NOMO-1 treated with DMSO at 0.1 percent for 48 hours (cell line): Measurements from ENCODE around the gene NAPA.

ENCODE experiments used
- DNase-seq: peaks from one replicate; lab custom pipeline; 2025; ENCODE audit not compliant: unreplicated experiment; lab: John Stamatoyannopoulos, UW

Gene NAPA

DNA sequence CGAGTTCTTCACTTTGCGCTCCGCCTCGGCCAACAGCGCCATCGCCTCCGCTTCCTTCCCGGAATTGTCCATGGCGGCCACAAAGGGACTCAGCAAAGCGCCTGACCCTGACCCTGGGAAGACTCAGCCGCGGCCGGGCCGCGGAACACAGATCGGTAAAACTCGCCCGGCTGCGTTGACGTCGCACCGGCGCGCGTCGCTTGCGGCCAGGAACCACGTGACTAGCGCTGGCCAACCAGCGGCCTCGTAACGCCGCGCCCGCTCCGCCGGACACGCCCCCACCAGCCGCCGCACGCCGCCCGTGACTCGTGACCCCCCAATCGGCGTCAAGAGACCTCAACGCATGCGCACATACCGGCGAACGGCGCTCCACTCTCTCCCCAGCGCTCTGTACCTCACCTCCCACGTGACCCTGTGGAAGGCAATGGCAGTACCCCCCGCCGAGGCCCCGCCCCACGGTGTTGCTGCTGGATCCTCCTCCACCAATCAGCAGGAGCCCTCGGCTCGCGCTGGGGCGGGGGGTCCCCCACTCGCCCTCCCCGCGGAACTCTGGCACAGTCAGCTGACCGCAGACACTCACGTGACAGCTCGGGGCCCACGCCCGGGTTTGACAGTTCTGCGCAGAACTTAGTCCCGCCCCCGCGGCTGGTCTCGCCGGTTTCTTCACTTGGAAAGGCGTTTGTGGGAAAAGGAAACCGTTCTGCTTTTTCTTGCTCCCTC, at the start of gene NAPA:
NAPA (minus strand) TSS at position 195 of the 720 bp plus-strand sequence; CDS start at position 72, 123 bp downstream.
- DNase-seq = peak; percentile 100

DNA sequence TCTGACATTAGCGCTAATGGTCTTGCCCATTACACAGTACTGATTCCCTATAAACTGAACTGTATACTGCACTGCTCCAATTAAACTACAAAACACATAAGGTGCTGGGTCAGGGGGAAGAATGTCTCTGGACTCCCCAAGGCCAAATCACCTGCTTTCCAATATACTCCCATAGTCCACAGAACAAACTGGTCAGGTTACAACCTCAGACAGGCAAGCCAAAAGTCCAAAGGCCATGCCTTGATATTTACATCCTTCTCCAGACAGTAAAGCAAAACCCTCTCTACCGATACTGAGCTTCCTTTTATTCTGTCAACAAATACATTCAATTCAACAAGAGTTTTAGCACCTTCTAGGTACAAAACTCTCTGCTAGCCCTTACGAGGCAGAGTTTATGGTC, 49.2 kb upstream of the NAPA start:
- DNase-seq = no peak

DNA sequence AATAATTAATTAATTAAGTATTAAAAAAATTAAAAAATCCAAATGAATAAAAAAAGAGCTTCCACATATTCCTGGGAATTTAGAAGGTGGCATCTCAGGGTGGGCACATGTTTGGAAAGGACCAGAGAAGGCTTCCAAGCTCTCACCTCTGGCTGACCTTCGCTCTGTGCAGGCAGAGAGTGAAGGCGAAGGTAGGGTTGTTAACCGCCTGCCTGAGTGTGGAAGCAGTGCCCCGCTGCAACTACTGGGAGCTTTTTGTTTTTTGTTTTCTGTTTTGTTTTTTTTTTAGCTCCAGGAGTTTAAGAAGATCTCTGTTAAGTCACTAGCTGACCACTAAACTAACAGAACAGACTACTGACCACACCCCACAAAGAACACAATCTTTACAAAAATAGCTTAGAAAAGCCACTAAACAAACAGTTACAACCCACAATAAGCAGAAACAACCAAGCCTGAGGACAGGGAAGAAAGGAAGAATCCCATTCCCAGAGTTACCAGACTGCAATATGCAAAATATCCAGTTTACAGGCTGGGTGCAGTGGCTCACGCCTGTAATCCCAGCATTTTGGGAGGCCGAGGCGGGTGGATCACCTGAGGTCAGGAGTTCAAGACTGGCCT, 46.7 kb upstream of the NAPA start:
- no peak for DNase-seq

DNA sequence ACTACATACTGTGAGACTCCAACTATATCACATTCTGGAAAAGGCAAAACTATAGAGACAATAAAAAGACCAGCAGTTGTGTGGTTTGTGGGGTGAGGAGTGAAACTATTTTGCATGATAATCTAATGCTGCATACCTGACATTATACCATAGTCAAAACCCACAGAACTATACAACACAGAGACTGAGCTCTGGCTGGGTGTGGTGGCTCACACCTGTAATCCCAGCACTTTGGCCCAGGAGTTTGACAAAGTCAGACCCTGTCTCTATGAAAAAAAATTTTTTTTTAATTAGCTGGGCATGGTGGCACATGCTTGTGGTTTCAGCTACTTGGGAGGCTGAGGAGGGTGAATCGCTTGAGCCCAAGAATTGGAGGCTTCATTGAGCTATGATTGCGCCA, 46.1 kb upstream of the NAPA start:
- DNase-seq = no peak

DNA sequence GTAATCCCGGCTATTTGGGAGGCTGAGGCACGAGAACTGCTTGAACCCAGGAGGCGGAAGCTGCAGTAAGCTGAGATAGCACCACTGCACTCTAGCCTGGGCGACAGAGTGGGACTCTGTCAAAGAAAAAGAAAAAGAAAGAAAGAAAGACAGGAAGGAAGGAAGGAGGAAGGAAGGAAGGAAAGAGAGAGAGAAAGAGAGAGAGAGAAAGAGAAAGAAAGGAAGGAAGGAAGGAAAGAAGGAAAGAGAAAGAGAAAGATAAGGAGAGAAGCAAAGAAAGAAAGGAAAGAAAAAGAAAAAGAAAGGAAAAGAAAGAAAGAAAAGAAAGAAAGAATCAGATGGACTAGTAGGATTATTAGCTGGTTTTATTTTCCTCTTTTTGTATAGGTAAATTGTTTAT, 35.3 kb upstream of the NAPA start:
- no peak for DNase-seq

DNA sequence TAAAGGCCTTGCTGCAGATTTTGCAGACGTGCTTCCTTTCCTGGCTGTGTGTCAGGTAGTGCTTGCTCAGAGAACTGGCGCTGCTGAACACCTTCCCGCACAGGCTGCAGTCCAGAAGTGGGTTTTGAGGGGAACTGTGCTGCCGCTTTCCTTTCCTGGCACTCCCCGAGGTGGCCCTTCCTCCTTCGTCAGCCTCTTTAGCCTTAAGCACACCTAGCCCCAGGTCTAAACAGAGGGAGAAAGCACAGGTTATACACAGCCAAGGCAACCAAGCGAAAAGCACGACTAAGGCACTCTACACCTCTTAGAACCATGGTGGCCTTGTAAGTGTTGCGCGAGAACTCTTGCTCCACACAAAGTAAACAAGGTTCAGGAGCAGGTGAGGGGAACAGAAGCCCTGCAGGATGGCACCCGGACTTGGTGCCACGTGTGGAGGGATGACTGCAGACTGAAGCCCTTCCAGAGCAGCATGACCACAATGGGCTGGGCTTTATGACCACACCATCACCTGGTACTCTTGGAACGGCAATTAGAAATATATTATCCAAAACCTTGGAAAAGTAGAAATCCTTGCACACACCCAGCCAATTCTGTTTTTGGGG, 34.5 kb upstream of the NAPA start:
- DNase-seq = no peak

DNA sequence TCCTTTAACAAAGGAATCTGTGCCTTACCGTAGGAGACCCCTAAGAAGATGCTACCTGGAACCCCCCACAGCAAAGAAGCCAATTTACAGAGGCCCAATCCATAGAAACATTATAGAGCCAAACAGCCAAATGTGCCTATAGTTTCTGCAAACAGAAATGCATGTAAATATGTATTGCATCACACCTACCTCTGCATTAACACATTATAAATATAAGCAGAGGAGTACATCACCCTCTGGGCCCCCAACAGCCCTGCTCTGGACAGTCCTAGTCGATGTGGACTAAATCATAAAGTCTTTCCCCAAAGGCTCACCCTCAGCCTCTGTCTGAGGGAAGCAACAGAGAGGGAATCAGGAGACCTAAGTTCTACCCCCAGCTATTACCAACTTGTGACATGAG, 32.3 kb upstream of the NAPA start:
- no peak for DNase-seq

DNA sequence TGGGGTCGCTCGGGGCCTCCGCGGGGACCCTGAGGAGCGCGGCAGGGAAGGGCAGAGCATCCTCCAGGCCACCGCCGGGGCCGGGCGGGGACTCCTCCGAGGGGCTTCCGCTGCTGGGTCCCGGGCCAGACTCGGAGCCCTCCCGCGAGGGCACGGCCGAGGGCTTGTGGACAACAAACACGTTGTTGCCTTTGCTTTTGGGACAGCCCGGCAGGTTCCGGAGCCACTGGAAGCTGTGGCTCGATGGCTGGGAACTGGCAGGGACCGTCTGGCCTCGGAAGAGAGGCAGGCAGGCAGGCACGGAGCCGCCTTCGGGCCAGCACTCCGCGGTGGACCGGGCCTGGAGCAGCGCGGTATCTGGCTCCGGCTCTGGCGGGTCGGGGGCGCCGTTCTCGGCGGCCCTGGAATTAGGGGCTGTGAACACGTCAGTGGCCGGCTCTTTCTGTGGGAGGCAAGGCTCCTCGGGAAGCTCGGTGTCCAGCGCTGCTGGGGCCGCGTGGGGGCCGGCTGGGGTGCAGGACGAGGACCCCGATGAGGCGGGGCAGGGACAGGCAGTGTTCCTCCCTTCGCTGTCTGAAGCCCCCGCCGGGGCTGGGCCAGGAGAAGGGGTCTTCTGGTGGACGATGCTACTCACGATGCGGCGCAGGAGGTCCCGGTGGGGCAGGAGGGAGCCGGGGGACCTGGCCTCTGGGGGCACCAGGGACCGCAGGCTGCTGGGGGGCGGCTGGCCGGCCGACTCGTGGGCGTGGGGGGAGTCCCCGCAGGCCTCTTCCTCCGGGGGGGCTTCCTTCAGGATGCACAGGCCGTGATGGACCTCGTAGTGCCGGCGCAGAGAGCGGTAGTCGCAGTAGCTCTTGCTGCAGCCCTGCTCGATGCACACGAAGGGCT, 30.4 kb upstream of the NAPA start:
- no peak for DNase-seq

DNA sequence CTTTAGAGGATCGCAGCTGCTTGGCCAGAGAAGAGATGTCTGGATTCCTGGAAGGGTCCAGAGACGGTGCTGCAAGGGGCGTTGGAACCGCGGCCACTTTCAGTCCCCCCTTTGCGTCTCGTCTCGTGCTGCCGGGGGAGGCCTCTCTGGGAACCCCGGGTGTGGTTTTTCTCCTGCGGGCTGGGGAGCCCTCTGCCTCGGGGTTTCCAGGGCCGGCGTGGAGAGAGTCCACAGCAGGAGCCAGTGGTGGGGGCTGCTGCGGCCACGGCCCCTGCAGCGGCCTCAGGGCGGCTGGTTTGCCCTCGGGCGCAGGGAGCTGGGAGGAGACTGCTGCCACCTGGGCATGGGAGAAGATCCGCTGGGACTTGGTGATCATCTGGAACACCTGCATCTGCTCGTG, 29.6 kb upstream of the NAPA start:
- DNase-seq = no peak

DNA sequence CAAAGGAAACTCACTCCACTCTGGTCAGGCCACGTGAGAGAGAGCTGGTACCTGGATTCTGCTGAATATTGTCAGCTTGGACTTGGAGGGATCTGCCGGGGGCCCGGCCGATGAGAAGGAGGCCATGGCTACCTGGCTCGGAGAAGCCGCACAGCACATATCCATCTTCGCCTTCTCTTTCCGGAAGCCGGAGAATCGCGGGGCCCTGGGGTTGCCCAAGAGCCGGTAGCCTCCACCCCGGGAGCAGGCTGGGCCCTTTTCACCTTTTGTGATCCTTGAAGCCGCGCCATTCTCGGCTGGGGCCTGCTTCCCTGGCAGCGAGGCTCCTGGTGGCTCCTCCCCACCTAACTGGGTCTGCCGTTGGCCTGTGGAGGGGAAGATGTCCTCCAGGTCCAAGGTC, 29.2 kb upstream of the NAPA start:
- DNase-seq = no peak

DNA sequence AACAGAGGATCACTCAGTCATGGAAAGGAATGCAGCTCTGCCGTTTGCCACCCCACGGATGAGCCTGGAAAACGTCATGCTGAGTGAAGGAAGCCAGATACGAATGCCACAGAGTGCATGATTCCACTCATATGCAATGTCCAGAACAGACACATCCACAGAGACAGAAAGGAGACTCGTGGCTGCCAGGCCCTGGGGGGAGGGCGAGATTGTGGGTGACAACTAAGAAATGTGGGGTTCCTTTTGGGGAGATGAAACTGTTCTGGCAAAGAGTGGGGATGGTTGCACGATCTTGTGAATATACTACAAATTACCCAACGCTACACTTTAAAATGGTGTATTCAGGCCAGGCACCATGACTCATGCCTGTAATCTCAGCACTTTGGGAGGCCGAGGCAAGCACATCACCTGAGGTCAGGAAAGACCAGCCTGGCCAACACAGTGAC, 27.2 kb upstream of the NAPA start:
- no peak for DNase-seq

DNA sequence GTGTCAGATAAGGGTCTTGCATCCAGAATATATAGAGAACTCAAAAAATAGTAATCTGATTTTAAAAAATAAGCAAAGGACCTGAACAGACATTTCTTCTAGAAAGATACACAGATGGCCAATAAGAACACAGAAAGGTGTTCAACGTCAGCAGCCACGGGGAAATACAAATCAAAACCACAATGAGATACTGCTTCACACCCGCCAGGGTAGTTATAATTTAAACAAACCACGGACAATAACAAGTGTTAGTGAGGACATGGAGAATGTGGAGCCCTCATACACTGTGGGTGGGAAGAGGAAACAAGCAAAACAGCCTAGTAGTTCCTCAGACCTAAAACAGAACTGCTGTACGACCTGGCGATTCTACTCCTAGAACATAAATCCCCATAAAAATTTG, 26.7 kb upstream of the NAPA start:
- peak; percentile 54 for DNase-seq

DNA sequence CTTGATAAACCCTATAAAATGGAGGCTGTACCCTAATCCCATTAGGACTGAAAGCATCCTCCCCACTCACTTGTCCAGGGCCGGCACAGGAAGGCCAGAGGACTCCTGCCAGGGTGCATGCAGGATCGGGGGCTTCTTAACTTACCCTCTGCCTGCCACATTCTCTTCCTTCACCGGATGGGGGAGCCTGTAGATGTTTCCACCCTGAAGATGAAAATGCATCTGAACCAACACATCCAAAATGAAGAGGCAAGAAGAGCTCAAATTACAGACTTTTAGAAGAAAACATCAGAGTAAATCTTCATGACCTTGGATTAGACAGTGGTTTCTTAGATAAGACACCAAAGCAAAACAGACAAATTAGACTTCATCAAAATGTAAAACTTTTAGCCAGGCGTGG, 25.9 kb upstream of the NAPA start:
- DNase-seq = no peak

DNA sequence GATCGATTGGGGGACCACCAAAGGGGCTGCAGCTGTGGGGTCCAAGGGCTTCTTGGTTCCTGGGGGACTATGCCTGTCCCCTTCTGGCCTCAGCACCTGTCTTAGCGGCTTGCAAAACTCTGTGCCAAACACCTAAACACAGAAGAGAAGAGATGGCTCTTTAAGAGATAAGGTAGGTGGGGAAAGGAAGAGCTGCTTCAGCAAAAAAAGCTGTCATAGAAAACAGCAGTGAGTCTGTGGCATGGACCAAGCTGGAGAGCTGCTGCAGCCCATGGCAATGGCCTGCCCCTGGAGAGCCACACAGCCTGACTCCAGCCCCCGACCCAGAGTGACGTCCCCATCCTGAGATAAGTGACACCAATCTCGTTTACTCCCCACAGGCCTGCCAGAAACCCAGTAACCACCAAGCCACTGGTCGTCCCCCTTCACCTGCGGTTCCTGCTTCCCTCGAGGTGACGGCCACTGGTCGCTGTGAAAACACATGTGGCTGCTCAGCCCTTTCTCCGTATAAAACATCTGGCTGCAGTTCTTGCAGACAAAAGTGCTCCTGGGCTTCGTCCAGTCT, 25.0 kb upstream of the NAPA start:
- DNase-seq = no peak

DNA sequence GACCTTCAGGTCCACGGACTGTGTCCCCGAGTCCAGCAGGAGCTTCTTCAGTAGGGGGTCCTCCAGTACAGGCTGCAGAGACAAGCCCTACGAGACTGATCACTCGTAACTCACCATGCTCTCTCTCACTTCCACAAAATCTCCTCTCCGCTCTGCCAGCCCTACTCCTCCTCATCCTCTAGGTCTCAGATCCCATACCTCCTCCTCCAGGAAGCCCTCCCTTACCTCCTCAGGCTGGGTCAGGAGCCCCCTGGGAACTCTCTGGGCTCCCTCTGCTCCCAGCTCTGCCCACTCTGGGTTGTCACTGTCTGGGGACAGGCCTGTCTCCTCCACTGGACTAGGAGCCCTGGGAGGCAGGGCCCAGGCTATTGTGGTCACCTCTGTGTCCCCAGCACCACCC, 23.9 kb upstream of the NAPA start:
- DNase-seq = no peak

DNA sequence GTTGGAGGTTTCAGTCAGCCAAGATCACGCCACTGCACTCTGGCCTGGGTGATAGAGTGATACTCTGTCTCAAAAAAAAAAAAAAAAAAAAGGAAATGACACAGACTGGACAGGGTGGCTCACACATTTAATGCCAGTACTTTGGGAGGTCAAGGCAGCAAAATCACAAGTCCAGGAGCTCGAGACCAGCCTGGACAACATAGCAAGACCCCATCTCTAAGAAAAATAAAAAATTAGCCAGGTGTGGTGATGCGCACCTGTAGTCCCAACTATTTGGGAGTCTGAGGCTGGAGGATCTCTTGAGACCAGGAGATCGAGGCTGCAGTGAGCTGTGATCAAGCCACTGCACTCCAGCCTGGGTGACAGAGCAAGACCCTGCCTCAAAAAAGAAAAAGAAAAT, 22.6 kb upstream of the NAPA start:
- DNase-seq = no peak

DNA sequence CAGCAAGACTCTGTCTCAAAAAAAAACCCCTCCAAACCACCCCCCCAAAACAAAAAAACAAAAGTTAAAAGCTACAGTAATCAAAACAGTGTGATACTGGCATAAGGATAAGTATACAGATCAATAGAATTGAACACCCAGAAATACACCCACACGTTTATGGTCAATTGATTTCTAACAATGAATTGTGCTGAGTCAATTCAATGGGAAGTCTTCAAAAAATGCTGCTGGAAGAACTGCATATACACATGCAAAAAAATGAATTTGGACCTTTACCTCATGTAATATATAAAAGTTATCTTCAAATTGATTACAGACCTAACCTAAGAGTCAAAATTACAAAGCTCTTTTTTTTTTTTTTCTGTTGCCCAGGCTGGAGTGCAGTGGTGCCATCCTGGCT, 19.8 kb upstream of the NAPA start:
- no peak for DNase-seq

DNA sequence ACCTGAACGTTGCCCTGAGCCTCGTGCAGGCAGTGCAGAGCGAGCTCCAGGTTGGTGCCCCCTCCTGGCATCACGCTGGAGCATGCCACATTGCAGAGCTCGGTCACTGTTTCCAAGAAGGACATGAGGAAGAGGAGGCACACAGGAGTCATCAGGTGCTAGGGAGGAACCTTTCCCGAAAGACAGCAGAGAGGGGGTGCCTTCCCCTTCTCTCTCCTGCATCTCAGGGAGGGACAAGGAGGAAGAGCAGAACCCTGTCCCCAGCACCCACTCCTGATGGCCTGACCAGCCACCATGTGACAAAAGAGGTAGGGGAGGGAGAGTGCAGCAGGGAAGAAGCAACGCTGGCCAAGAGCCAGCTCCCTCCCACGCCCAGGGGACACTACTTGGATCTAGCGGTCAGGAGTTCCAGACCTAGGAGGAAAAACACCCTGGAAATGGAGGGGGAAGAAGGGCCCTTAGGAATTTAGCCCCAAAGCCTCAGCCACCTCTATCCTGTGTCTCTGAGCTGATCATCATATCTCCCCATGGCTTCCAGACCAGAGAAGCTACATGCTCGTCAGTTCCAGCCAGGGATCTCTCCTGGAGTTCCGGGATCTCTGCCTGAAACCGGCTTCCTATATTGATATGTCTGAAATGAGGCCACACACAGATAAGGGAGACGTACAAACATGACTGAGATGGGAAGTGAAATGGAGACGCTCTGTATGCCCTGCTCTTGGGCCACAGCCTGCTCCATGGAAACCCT, 17.0 kb upstream of the NAPA start:
- DNase-seq = no peak

DNA sequence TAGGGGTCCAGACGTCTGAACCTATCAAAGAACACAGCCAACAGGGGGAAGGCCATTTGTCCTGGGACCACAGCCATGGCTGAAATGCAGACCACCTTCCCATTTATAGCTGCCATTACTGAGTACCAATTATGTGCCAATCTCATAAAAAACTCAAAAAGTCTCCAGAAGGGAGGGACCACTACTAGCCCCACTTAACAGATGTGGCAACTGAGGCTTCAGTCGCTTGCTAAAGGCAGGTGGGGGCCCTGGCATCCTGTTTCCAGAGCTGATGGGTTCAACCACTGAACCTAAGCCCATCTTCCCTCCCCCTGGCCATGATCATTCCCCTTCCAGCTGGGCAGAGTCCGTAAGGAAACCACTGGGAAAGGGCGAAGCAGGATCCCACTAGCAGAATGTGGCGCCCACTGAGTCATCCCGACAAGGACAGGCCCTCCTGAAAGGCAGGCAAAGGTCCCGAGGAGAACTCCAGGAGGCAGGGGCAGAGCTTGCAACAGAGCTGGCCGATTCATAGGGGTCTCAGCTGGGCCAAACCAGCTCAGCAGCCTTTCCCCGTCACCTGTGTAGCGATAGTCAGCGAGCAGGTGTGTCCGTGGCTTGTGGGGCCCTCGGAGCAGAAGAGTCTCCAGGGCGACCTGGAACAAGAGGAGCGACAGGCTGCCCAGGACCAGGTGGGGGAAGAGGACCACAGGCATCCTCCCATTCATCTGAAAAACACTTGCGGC, 14.3 kb upstream of the NAPA start:
- no peak for DNase-seq

DNA sequence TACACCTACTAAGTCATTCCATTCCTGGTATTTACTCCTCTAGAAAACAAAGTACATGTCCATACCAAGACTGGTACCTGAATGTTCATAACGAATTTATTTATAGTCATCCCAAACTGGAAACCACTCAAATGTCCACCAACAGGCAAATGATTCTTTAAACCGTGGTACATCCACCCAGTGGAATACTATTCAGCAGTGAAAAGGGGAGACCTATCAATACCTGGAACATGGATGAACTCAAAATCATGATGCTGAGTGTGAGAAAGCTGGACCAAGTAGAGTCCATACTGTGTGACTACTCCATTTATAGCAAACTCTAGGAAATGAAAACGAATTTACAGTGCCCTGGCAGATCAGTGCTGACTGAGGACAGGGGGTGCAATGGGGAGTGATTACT, 11.9 kb upstream of the NAPA start:
- DNase-seq = no peak
